ENCODE measurements around the gene POU2F3.

POU2F3 gene

GRCh38 chr11:120334332-120334731 is 94.4 kb downstream of the POU2F3 start:
- H3K4me3 ChIP-seq (ENCODE audit: low read depth, low read length) = no peak overlapping the region
- TF ChIP-seq CTCF (IDR thresholded peaks at IDR 0.05; ENCODE audit: insufficient read depth, low read depth, low read length, missing control alignments) = no peak
- DNase-seq (ENCODE audit: low read depth) = no peak

GRCh38 chr11:120334894-120335462 is 95.0 kb downstream of the POU2F3 start:
- TF ChIP-seq CTCF (IDR thresholded peaks at IDR 0.05; ENCODE audit: insufficient read depth, low read depth, low read length, missing control alignments) = peak; percentile 66
- peak; percentile 85 for DNase-seq (ENCODE audit: low read depth)
- H3K4me3 ChIP-seq (ENCODE audit: low read depth, low read length) = peak overlapping the region; percentile 91; the same call in 1 of the 2 replicates

GRCh38 chr11:120335556-120335907 is 95.6 kb downstream of the POU2F3 start:
- DNase-seq (ENCODE audit: low read depth) = no peak
- H3K4me3 ChIP-seq (ENCODE audit: low read depth, low read length) = peak overlapping the region; percentile 91

GRCh38 chr11:120335908-120336640 is 96.1 kb downstream of the POU2F3 start, which contains the start of gene ARHGEF12:
ARHGEF12 (plus strand) TSS chr11:120336413; CDS start chr11:120337244, 831 bp downstream.
- DNase-seq (ENCODE audit: low read depth) = peak; percentile 97
- H3K4me3 ChIP-seq (ENCODE audit: low read depth, low read length) = peak within 1 kb of the TSS; percentile 91
- TF ChIP-seq CTCF (IDR thresholded peaks at IDR 0.05; ENCODE audit: insufficient read depth, low read depth, low read length, missing control alignments) = peak; percentile 38

More at GRCh38 chr11:120335556-120335907, 95.6 kb downstream of the POU2F3 start:
- TF ChIP-seq CTCF (IDR thresholded peaks at IDR 0.05; ENCODE audit: insufficient read depth, low read depth, low read length, missing control alignments) = no peak

GRCh38 chr11:120336641-120337354 is 96.9 kb downstream of the POU2F3 start:
- peak overlapping the region; percentile 91 for H3K4me3 ChIP-seq (ENCODE audit: low read depth, low read length)
- no peak for TF ChIP-seq CTCF (IDR thresholded peaks at IDR 0.05; ENCODE audit: insufficient read depth, low read depth, low read length, missing control alignments)
- DNase-seq (ENCODE audit: low read depth) = peak; percentile 42

GRCh38 chr11:120337355-120338106 is 97.6 kb downstream of the POU2F3 start:
- DNase-seq (ENCODE audit: low read depth) = no peak
- no peak for TF ChIP-seq CTCF (IDR thresholded peaks at IDR 0.05; ENCODE audit: insufficient read depth, low read depth, low read length, missing control alignments)
- peak overlapping the region; percentile 91 for H3K4me3 ChIP-seq (ENCODE audit: low read depth, low read length)
